ENCODE data around the gene PSPC1.
"Not testable (repeated sequence)": the region's sequence is repeated elsewhere in the genome, so short reads cannot be mapped to it uniquely, and the experiment has no call there.

The PSPC1 gene

DNA sequence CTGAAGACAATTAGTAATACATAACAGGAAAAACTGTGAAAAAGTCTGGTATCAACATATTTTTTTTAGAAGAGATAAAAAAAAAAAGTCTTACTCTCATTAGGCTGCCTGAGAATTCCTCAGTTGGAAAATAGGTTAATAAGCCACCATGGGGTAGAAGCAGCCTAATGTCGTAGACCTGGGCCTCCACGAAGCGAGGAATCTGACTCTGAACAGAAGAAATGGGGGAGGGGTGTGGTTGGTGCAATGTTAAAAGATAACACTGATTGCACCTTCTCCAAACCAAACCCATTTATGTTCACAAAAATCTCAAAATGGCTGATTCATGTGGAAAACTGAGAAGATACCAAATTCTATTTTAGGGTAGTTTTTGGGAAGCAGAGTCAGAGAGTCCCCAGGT is 86.9 kb downstream of the PSPC1 start:
- TF ChIP-seq ZFP3 (CRISPR knock-in tag; IDR thresholded peaks at IDR 0.05) (no peak), ARNTL (CRISPR knock-in tag; IDR thresholded peaks at IDR 0.05; ENCODE audit: borderline replicate concordance, low read depth) (no peak), TCF4 (CRISPR knock-in tag; IDR thresholded peaks at IDR 0.05; ENCODE audit: borderline replicate concordance) (no peak), SNAI2 (CRISPR knock-in tag; IDR thresholded peaks at IDR 0.05) (no peak), GLIS3 (CRISPR knock-in tag; IDR thresholded peaks at IDR 0.05) (no peak), TOX (CRISPR knock-in tag; IDR thresholded peaks at IDR 0.05; ENCODE audit: borderline replicate concordance) (no peak), ESRRG (CRISPR knock-in tag; IDR thresholded peaks at IDR 0.05) (no peak), ZC3H10 (CRISPR knock-in tag; IDR thresholded peaks at IDR 0.05) (no peak), BACH2 (CRISPR knock-in tag; IDR thresholded peaks at IDR 0.05; ENCODE audit: borderline replicate concordance) (no peak), RARB (CRISPR knock-in tag; IDR thresholded peaks at IDR 0.05) (no peak), ISL1 (CRISPR knock-in tag; IDR thresholded peaks at IDR 0.05) (no peak), CSDC2 (CRISPR knock-in tag; IDR thresholded peaks at IDR 0.05) (no peak), ZNF70 (CRISPR knock-in tag; IDR thresholded peaks at IDR 0.05) (no peak), ZNF565 (CRISPR knock-in tag; conservative IDR thresholded peaks at IDR 0.05; ENCODE audit: low read depth) (no peak), ZNF8 (CRISPR knock-in tag; IDR thresholded peaks at IDR 0.05) (no peak), ZFP30 (CRISPR knock-in tag; IDR thresholded peaks at IDR 0.05) (no peak)
- TF ChIP-seq, protein P1, sequence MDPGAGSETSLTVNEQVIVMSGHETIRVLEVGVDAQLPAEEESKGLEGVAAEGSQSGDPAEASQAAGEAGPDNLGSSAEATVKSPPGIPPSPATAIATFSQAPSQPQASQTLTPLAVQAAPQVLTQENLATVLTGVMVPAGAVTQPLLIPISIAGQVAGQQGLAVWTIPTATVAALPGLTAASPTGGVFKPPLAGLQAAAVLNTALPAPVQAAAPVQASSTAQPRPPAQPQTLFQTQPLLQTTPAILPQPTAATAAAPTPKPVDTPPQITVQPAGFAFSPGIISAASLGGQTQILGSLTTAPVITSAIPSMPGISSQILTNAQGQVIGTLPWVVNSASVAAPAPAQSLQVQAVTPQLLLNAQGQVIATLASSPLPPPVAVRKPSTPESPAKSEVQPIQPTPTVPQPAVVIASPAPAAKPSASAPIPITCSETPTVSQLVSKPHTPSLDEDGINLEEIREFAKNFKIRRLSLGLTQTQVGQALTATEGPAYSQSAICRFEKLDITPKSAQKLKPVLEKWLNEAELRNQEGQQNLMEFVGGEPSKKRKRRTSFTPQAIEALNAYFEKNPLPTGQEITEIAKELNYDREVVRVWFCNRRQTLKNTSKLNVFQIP (CRISPR knock-in tag; IDR thresholded peaks at IDR 0.05; ENCODE audit: borderline replicate concordance, low read depth): no peak
- TF ChIP-seq, protein P2, sequence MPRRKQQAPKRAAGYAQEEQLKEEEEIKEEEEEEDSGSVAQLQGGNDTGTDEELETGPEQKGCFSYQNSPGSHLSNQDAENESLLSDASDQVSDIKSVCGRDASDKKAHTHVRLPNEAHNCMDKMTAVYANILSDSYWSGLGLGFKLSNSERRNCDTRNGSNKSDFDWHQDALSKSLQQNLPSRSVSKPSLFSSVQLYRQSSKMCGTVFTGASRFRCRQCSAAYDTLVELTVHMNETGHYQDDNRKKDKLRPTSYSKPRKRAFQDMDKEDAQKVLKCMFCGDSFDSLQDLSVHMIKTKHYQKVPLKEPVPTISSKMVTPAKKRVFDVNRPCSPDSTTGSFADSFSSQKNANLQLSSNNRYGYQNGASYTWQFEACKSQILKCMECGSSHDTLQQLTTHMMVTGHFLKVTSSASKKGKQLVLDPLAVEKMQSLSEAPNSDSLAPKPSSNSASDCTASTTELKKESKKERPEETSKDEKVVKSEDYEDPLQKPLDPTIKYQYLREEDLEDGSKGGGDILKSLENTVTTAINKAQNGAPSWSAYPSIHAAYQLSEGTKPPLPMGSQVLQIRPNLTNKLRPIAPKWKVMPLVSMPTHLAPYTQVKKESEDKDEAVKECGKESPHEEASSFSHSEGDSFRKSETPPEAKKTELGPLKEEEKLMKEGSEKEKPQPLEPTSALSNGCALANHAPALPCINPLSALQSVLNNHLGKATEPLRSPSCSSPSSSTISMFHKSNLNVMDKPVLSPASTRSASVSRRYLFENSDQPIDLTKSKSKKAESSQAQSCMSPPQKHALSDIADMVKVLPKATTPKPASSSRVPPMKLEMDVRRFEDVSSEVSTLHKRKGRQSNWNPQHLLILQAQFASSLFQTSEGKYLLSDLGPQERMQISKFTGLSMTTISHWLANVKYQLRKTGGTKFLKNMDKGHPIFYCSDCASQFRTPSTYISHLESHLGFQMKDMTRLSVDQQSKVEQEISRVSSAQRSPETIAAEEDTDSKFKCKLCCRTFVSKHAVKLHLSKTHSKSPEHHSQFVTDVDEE (CRISPR knock-in tag; IDR thresholded peaks at IDR 0.05): no peak
- TF ChIP-seq, protein P3, sequence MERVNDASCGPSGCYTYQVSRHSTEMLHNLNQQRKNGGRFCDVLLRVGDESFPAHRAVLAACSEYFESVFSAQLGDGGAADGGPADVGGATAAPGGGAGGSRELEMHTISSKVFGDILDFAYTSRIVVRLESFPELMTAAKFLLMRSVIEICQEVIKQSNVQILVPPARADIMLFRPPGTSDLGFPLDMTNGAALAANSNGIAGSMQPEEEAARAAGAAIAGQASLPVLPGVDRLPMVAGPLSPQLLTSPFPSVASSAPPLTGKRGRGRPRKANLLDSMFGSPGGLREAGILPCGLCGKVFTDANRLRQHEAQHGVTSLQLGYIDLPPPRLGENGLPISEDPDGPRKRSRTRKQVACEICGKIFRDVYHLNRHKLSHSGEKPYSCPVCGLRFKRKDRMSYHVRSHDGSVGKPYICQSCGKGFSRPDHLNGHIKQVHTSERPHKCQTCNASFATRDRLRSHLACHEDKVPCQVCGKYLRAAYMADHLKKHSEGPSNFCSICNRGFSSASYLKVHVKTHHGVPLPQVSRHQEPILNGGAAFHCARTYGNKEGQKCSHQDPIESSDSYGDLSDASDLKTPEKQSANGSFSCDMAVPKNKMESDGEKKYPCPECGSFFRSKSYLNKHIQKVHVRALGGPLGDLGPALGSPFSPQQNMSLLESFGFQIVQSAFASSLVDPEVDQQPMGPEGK (CRISPR knock-in tag; IDR thresholded peaks at IDR 0.05; ENCODE audit: borderline replicate concordance): no peak
- ATAC-seq: no peak

DNA sequence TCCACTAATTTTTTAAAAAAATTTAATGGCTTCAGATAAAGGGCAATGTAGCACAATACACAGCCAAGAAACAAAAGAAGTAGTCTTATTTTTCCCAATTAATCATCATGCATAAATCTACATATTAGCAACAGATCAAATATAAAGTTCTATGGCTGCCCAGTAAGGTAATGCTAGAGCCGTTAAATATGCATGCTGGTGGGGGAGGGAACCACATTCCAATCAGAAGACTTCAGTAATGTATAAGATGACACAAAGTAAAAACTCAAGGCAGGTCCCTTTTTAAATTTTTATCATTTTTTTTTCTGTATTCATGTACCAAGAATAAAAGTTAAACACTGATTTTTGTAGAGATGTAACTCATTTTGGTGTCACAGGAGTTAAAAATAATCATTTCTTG is 87.3 kb downstream of the PSPC1 start:
- ATAC-seq: no peak
- TF ChIP-seq ZNF565 (CRISPR knock-in tag; conservative IDR thresholded peaks at IDR 0.05; ENCODE audit: low read depth) (no peak), SNAI2 (CRISPR knock-in tag; IDR thresholded peaks at IDR 0.05) (no peak)
- TF ChIP-seq, protein P1 (CRISPR knock-in tag; IDR thresholded peaks at IDR 0.05; ENCODE audit: borderline replicate concordance, low read depth): no peak

DNA sequence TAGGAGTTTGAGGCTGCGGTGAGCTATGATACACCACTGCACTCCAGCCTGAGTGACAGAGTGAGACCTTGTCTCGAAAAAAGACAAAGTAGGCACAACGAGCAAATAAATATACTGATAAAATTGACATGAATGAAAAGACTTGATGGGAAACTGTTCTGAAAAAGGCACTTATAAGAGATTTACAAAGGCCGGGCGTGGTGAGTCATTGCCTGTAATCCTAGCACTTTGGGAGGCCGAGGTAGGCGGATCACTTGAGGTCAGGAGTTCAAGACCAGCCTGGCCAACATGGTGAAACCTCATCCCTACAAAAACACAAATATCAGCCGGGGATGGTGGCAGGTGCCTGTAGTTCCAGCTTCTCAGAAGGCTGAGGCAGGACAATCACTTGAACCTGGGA is 91.3 kb downstream of the PSPC1 start:
- not testable (repeated sequence) for ATAC-seq

DNA sequence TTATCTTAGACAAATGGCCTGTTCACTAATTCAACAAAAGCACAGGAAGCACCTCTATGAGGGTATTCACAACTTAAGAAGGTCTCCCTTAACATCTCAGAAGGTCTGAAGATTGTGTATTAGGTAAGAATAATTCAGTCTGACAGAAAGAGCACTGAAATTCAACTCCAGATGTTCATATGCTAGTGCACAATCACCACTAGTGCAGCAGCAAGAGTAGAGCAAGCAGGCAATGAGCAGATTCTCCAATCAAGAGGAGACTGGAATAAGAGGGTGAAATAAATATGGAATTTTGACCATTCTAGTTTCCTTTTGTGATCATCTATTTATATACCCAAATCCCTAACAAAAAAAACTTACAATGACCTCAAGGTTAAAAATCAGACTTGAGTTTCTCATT is 97.3 kb downstream of the PSPC1 start:
- peak; percentile 49; the same call in 2 of the 3 replicates for ATAC-seq
- TF ChIP-seq ZC3H10 (CRISPR knock-in tag; IDR thresholded peaks at IDR 0.05) (no peak), TOX (CRISPR knock-in tag; IDR thresholded peaks at IDR 0.05; ENCODE audit: borderline replicate concordance) (no peak), PPARA (CRISPR knock-in tag; IDR thresholded peaks at IDR 0.05; ENCODE audit: borderline replicate concordance) (no peak), CSDC2 (CRISPR knock-in tag; IDR thresholded peaks at IDR 0.05) (no peak)
- TF ChIP-seq, protein P4, sequence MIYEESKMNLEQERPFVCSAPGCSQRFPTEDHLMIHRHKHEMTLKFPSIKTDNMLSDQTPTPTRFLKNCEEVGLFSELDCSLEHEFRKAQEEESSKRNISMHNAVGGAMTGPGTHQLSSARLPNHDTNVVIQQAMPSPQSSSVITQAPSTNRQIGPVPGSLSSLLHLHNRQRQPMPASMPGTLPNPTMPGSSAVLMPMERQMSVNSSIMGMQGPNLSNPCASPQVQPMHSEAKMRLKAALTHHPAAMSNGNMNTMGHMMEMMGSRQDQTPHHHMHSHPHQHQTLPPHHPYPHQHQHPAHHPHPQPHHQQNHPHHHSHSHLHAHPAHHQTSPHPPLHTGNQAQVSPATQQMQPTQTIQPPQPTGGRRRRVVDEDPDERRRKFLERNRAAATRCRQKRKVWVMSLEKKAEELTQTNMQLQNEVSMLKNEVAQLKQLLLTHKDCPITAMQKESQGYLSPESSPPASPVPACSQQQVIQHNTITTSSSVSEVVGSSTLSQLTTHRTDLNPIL (CRISPR knock-in tag; IDR thresholded peaks at IDR 0.05; ENCODE audit: low read depth): no peak

Measured in SK-N-SH treated with all-trans-retinoic acid at 6 μM for 48 hours (cell line).